Measurements from ENCODE around the gene UBR4.
"Not testable (repeated sequence)": the region's sequence is repeated elsewhere in the genome, so short reads cannot be mapped to it uniquely, and the experiment has no call there.

UBR4 gene

DNA sequence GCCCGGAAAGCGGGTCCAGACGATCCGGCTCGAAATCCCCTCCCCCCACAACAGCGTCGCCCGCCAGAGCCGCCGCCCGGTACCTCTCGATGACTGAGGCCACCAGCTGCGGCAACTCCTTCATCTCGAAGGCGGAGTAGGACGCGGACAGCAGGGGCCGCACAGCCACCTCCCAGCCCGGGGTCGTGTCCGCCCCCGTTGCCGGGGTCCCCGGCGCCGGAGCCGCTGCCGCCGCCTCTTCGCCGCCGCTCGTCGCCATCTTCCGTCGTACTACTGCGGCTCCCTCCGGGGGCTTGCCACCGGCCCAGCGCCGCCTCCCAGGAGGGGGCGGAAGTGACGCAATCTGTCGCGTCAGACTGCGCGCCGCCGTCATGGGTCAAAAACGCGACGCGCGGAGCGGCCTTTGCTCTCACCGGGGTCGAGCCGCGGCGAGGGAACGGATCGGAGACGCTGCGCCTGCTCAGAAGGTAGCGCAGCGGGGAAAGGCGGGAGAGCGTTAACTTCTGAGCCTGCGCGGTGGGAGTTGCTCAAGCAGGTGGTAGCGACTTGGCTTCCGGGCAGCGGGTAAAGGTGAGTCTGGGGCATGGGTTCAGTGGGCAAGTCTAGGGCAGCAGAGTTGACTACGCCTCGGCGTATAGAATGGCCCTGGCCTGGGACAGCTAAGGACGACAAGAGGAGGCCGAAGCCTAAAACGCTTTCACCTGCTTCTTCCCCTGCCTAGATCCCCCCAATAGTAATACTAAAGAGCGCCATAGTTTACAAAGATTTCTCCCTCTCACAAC is at the start of gene UBR4:
TSS of gene UBR4 (minus strand) at position 277 of the 782 bp plus-strand sequence. CDS start at position 259, 18 bp downstream.
- DNase-seq, result peak; percentile 94

- no peak for DNase-seq
Observed at GRCh38 chr1:19258353-19258752, 48.3 kb upstream of the UBR4 start.

DNA sequence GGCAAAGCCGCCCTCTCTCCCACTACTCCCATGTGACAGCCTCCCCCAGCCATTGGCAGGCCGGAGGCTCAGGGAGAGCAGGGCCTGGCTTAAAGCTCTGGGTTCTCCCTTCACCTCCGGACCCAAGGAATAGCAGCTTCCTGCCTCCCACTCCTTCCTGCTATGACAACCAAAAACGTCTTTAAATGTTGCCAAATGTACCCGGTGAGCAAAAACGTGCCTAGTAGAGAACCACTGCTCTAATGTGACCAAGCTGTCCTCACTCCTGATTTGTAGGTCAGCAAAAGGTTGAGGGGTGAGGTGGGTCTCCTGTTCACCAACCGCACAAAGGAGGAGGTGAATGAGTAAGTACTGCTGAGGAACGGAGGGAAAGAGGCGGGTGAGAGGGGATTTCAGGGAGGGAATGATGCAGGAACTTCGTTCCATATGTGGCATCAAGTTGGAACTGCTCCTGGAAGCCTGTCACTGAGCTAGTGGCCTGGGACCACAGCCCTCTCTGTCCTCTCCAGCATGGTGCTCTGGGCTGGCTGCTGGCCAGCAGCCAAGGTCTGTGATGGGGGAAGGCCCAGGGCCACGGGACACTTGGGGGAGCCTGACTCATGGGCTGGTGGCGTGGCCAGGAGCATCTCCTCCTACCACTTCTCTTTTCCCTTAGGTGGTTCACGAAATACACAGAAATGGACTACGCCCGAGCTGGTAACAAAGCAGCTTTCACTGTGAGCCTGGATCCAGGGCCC is 47.3 kb upstream of the UBR4 start:
- no peak for DNase-seq

DNA sequence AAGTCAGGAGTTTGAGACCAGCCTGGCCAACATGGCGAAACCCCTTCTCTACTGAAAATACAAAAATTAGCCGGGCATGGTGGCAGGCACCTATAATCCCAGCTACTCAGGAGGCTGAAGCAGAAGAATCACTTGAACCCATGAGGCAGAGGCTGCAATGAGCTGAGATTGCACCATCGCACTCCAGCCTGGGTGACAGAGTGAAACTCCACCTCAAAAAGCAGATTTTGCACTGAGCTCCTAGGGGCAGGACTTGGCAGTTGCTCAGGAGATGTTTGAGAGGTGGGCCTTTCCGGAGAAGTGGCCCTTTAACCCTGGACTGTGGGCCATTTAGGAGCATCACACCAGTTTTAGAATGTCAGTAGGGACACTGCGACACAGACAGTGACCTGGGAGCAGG is 46.2 kb upstream of the UBR4 start:
- not testable (repeated sequence) for DNase-seq

GRCh38 chr1:19255288-19255687 is 45.2 kb upstream of the UBR4 start:
- no peak for DNase-seq

- DNase-seq, result no peak
Observed at GRCh38 chr1:19254416-19254815, 44.4 kb upstream of the UBR4 start.

GRCh38 chr1:19251305-19252196 is 41.5 kb upstream of the UBR4 start, which contains the start of the genes EMC1 and MRTO4:
TSS of gene EMC1 (minus strand) at chr1:19251524. CDS start at chr1:19251509, 15 bp downstream.
TSS of gene MRTO4 (plus strand) at chr1:19251805. CDS start at chr1:19251836, 31 bp downstream.
- DNase-seq, result peak; percentile 77

GRCh38 chr1:19250629-19251304 is 40.7 kb upstream of the UBR4 start:
- no peak for DNase-seq

- DNase-seq, result no peak
Observed at GRCh38 chr1:19240673-19241538, 30.8 kb upstream of the UBR4 start.

DNA sequence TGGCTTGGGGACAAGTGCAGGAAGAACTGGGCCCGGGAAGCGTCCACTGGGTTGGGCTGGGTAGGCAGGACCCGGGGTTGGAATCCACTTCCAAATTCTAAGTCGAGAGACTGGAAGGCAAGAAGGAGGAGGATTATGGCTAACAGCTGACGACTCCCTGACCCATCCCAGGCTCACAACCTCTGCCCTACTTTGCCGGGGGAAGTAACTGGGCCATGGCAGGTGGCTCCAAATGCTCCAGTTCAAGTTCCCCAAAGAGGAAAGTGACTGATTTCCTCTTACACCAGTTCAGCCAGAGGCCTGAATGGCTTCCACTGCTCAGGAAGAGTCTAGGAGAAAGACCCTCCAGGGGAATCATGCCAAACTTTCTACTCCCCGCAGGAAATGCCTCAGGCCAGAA is 29.8 kb upstream of the UBR4 start:
- no peak for DNase-seq

GRCh38 chr1:19234224-19234623 is 24.2 kb upstream of the UBR4 start:
- no peak for DNase-seq

- no peak for DNase-seq
Observed at GRCh38 chr1:19232524-19232846, 22.4 kb upstream of the UBR4 start.

GRCh38 chr1:19231736-19232523 is 21.9 kb upstream of the UBR4 start:
- DNase-seq, result not testable (repeated sequence)

DNA sequence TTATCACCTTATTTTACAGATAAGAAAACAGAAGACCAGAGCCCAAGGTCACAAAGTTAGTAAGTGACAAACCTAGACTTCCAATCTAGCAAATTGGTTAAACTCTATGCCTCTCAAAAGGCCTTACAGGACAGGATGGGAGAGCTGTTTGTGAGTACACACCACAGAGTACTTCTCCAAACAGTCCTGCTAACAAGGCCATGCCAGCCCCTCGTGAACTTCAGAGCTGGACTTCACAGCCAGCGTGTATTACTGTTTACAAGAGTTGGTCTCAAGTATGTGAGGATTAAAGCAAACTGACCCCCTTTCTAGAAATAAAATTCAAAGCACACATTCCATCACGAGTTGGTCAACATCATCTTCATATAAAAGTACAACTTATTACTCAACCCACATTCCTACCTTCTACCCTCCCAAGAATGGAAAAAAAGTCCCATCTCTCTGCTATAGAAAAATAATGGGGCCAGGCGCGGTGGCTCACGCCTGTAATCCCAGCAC is 19.8 kb upstream of the UBR4 start:
- DNase-seq, result no peak

GRCh38 chr1:19229229-19229628 is 19.2 kb upstream of the UBR4 start:
- DNase-seq, result no peak

DNA sequence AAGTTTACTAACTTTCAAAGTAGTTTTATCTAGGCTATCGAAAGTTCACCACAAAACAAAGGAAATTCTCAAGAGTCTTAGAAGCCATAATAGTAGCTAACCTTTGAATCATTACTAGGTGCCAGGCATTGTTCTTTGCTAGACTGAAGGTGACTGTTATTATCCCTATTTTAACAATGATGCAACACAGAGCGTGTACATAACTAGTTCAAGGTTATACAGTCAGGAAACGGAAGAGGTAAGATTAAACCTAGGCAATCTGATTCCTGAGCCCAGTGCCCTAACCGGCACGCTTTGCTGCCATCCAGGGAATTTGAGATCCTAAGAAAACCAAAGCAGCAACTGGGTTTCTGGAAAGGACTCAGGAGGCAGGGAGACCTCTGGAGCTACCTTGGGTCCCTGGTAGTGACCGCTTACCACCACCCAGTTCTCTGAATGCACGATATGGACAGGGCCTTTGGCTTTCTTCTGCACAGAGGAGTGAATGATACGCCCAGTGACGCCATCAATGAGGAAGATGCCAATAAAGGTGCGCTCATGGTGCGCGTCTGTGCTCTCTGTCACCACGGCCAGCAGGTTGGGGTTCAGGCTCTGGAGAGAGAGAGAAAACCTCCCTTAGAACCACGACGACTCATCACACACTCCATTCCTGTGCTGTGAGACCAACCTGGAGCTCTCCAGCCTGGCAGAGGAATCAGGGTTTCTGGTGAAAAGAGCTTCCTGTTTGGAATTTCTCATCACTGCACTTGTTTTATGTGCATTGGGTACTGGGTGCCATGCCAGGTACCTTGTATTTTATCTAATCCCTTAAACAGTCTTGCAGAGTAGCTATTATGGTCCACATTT is 13.1 kb upstream of the UBR4 start:
- no peak for DNase-seq

GRCh38 chr1:19222573-19222972 is 12.5 kb upstream of the UBR4 start:
- DNase-seq, result no peak

DNA sequence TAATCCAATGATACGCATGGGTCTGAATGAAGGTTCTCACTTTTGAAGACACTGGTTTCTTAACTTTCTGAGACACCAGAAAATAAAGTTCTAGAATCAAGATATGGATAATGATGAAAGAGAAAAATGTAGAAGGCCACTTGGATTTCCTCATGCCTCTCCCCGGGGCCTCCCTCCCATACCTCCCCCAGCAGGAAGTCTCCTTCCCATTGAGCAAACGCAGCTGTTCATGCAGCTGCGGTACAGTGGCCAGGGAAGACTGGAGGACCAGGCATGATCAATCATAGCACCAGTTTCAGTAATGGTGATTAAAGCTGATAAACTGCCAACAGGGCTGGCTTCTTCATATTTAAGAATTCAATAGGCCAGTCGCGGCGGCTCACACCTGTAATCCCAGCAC is 10.9 kb upstream of the UBR4 start:
- DNase-seq, result no peak

DNA sequence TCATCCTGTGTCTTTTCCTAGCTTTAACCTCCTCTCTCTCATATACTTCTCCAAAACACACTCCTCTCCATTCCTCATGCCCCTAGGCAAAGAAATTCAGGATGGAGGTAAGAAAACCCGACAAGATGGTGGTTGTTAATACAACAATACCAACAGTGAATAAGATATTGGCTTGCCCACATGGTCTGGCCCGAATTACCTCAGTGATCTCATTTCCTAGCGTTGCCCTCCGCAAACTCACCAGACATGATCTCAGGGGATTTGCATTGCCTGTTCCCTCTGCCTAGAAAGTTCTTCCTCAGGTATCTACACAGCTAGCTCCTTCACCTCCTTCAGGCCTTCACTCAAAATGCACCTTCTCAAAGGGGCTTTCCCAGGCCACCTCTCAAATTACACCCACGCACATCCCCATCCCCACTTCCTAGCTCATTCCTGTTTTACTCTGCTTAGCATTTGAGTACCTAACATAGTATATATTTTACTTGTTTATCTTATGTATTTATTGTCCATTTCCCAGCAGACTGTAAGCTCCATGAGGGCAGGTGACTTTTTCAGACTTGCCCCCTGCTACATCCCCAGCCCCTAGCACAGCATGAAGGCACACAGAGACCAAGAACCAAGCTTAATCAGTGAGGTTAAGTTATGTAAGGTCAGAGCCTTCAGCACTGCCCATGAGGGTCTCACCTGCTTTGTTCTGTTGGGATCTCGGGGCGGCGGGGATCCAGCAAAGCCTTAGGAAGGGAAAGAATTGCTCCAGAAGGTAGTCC is 10.2 kb upstream of the UBR4 start:
- no peak for DNase-seq

Data from NCI-H1436 (cell line).